Left renal cortex interstitium (tissue), 4 donors: Measurements from ENCODE around the gene LRRC4C. TPM values are rescaled to one million over a fixed set of nuclear protein-coding genes. Genes with fewer than 3 reads are reported as not detected.

ENCODE experiments used
- DNase-seq, 4 donors: peaks; one replicate each; pipeline ENCODE4 v3.0.0-alpha.2; 2013; ENCODE audit warnings: low read depth in 4 of 4, low spot score in 2 of 4, missing footprints in 1 of 4
- polyA plus RNA-seq, 4 donors: library from polyadenylated mRNA; unstranded; fragments of 120-200 nt; gene quantifications; one replicate each; pipeline ENCODE4 v1.2.1, GENCODE V29; 2013; ENCODE audit not compliant: insufficient read length in 4 of 4

Gene LRRC4C
- polyA plus RNA-seq: 10 to 100 TPM; 12.8 to 15.3 (median 14.6) TPM

DNA sequence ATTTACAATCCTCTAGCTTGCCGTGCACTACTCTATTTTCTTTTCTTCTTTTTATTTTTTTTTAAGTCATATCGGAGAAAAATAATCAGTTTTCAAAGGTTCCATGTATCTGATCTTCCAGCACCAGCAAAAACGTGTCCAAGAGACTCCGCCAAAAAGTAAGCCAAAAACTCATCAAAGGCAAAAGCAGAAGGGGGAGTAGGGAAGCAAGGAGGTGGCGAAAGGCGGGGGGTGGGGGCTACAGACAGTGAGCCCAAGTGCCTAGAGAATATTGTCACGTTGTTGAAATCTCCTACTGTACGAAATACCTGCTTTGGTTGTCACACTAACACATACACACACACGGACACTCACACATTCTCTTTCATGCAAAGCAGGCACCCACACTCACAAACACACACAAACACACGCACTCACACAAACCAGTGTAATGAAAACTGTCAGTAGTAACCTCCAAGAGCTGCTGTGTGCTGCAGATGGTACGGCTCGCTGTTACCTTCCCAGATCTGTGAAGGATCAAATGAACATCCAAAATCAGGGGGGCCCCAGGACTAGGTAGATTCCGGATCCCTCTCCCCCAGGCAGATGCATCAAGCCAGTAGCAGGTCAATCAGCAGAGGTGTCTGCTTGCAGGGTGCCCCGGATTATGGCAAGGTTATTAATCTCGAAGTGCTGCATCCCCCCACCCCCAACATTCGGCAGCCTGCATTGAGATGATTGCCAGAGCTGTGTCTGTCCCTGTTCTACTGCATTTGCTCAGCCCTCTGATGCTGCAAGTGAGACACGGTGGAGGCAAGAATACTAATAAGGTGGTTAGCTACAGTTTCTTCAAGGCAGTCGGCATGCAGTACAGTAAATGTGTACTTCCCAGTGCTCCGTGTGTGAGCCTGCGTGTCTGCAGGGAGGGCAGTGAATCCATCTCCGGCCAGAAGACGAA, at the start of gene LRRC4C:
Gene LRRC4C (minus strand): TSS at position 188 of the 937 bp plus-strand sequence.
- no peak for DNase-seq

GRCh38 chr11:41508121-41508520, 48.7 kb upstream of the LRRC4C start:
- DNase-seq: no peak

- no peak for DNase-seq
Measured at GRCh38 chr11:41499429-41499828, 40.0 kb upstream of the LRRC4C start.

- peak in 1 of 4 donors; percentile 8 for DNase-seq
Measured at GRCh38 chr11:41498726-41499125, 39.3 kb upstream of the LRRC4C start.

GRCh38 chr11:41497974-41498373, 38.5 kb upstream of the LRRC4C start:
- DNase-seq: no peak

DNA sequence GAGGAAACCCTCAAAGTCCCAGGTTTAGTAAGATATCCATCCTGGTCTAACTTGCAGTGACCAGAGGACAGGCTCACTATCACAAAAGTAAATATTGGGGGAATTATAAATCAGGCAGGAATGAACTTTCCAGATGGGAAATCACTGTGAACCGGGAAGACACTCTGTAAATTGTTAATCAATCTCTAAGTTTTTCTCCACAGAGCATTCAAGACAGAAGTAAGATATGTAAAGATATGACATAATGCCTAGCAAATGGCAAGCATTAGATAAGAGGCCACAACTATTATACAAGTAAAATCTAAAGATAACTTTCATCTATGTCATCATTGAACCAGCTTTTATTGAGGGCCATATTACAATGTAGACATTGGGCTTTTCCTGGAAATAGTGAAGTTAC, 35.3 kb upstream of the LRRC4C start:
- DNase-seq: no peak

DNA sequence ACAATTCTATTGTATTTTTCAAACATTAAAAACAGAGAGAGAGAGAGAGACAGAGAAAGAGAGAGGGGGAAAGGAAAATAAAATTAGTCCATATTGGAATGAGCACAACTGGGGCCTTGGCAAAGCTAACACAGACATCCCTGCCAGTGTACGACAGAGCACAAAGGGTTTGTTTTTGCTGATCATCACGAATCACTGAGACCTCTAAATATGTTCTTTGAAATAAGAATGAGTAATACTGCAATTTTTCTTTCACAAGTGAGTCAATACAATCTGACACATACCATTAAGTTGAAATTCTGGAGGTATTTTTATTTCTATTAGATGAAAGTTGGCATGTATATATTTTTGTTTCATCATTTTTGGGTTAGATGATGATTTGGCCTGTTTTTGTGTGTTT, 27.0 kb upstream of the LRRC4C start:
- DNase-seq: no peak

DNA sequence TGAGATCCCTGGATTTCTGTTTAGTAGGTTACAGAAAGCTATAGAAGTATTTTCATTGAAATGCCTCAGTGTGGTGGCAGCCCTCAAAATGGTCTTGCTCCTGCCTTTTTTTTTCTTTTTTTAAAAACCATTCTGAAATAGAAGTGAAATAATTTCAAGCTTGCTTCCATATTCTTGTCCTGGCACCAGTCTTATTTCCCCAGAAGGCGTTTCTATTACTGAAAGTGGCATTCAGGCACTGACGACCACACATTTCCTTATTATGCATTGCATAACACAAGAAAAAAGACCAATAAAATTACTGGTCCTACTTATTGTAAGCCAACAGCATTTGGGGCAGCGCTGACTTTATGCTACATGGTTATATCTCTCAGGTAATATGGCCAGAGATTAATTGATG, 24.5 kb upstream of the LRRC4C start:
- no peak for DNase-seq

- DNase-seq: no peak
Measured at GRCh38 chr11:41479179-41479578, 19.7 kb upstream of the LRRC4C start.

GRCh38 chr11:41461057-41461681, 1.7 kb upstream of the LRRC4C start:
- no peak for DNase-seq

- no peak for DNase-seq
Measured at GRCh38 chr11:41458641-41459040, 811 bp downstream of the LRRC4C start.

DNA sequence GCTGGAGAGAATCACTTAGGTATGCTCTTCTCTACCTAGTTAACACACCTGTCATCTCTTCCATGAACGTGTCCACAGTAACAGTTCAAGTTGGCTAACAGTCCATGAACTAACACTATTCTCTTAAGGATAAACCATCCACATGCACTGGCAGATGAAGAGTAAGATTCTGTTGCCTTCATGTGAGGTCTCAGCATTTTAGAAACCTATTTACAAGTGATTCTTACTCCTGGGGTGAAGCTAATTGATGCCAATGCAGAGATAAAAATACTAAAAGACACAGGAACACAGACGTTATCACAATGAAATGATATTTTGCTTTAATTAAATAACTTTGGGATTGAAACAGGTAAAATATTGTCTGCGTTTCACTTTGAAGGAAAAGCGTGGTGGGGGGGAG, 1.3 kb downstream of the LRRC4C start:
- DNase-seq: no peak

DNA sequence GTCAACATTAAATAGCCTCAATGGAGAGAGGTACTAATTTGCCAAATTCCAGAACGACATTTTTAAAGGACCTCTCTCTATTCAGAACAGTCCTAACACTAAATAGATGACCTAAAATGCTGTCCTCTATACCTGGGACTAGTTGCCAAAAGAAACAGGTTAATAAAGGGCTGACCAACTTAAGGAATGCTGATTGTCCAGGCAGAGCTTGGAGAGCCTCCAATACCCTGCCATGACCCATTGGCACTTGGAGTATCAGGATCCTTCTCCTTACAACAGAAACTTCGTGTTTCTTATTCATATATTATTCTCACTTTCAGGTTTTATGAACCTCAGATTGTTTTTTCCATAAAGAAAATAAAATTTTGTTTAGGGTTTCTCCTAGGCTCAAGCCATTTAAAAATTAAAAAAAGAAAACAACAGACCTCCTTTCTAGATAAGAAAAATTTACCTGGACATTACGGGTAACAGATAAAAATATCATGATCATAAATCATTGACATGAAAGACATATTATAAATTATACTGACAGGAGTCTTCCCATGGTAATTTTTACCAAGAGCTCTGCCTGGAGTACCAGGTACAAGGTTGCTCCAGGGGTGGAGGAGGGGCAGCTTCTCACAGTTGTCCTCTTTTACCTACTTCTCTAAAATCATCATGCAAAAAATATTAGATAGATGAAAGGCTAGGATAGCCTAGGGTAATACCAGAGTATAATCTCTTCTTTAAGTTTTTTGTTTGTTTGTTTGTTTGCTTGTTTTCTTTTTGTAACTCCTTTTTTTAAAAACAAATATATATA, 2.0 kb downstream of the LRRC4C start:
- no peak for DNase-seq

GRCh38 chr11:41456269-41456668, 3.2 kb downstream of the LRRC4C start:
- DNase-seq: no peak

GRCh38 chr11:41451011-41451410, 8.4 kb downstream of the LRRC4C start:
- no peak for DNase-seq

- no peak for DNase-seq
Measured at GRCh38 chr11:41449483-41450050, 9.9 kb downstream of the LRRC4C start.

GRCh38 chr11:41446566-41446965, 12.9 kb downstream of the LRRC4C start:
- no peak for DNase-seq

DNA sequence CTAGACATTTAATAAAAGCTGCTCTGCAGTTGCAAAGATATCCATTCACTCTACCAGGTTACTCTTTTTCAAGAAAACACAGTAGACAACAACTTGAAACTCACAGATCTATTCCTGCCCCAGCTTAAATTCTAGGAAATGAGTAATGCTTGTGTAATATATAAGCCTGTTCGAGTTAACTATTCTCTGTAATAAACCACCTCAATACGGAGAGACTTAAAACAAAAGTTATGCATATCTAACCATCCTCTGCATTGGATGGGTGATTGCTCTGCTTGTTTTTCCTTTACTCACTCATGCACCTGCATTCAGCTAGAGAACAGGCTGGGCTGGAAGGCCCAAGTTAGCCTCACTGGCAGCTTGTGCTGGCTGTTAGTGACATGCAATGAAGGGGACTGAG, 13.3 kb downstream of the LRRC4C start:
- DNase-seq: no peak

DNA sequence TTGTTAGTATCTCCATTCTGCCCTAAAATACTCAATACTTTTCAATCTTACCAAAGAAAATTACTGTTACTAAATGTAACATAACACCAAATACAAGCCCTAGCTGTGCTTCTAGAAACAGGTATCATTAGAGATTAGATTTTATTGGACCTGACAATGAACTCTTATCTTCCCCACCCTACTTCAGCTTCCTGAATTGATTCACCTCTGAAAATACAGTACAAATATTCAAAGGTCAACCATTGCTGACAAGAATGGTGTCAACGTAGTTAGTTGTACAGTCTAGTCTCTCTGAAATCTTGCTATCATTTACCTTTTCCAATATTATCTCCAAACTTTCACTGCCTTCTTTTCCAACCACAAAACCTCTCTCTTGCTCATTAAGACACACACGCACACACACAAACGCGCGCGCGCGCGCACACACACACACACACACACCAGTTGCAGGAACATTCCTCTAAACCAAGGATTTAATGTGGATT, 22.4 kb downstream of the LRRC4C start:
- DNase-seq: no peak

- DNase-seq: no peak
Measured at GRCh38 chr11:41435531-41435930, 23.9 kb downstream of the LRRC4C start.

GRCh38 chr11:41431784-41432183, 27.7 kb downstream of the LRRC4C start:
- DNase-seq: peak in 2 of 4 donors; percentile 8 to 18
